Mucosa of descending colon (tissue), 3 donors: ENCODE results near the gene PKNOX2. TPM values are rescaled to one million over a fixed set of nuclear protein-coding genes. Genes with fewer than 3 reads are reported as not detected.
A peak's percentile ranks its signal among the peaks of the same experiment; 100 is the strongest.

Source experiments
- ATAC-seq: fragments of 200-7000 bp; cut with Tn5 transposase; one replicate; pipeline ENCODE4 v1.9.1; 2020; ENCODE audit warnings: mild to moderate bottlenecking, moderate library complexity
- DNase-seq, 3 donors: peaks; one replicate each; pipeline ENCODE4 v3.0.0-alpha.2; 2020
- H3K36me3 ChIP-seq: fragments of 200-600 bp; one replicate; pipeline ENCODE4 v1.8.0; 2021; ENCODE audit warnings: low read depth, mild to moderate bottlenecking
- H3K4me1 ChIP-seq: fragments of 200-600 bp; one replicate; pipeline ENCODE4 v1.8.0; 2021; ENCODE audit warnings: low read depth, mild to moderate bottlenecking
- H3K4me3 ChIP-seq: fragments of 200-600 bp; one replicate; pipeline ENCODE4 v1.8.0; 2021; ENCODE audit warnings: mild to moderate bottlenecking
- H3K9me3 ChIP-seq: fragments of 200-600 bp; one replicate; pipeline ENCODE4 v1.8.0; 2021; ENCODE audit warnings: mild to moderate bottlenecking
- CTCF ChIP-seq: fragments of 200-600 bp; IDR thresholded peaks from one replicate; pipeline ENCODE4 v1.8.0; 2022; ENCODE audit warnings: antibody characterized with exemption, mild to moderate bottlenecking
- intact Hi-C, 2 donors: fragments of 100-400 bp; cut with DNase I in 1 of 2; cut with micrococcal nuclease in 1 of 2; formaldehyde crosslinking; loops; one replicate each; pipeline versions ENCODE4 v1.11.0 to v1.11.1; 2022; cut with DNase I, micrococcal nuclease
- total RNA-seq, 3 donors: library from RNA; stranded (reverse); fragmentation: NEBNext Ultra II Directional in 2 of 3; extraction: Animal tissue kit (Norgen Biotek cat#: 25700) in 2 of 3; gene quantifications; one replicate each; pipeline versions ENCODE4 v1.2.1 to v1.2.4, GENCODE V29; 2021 to 2023
- donor health status: DM: no; HTN: no; CAD: no; lungs with moderate emphysema.
- donor health status: DM: no; HTN: no; CAD: no.
- donor health status: DM: no; HTN: yes; CAD: no.

The PKNOX2 gene
- total RNA-seq, 3 donors from 2014 or later, result 1.5 to 4.0 (median 1.9) TPM

GRCh38 chr11:125287491-125288210 lies 123.1 kb downstream of the PKNOX2 start:
- Histone ChIP-seq H3K36me3 (no peaks in the 10 kb centered on the region), H3K4me1 (no peaks in the 10 kb centered on the region), H3K4me3 (no peak overlapping the region), H3K9me3 (no peaks in the 10 kb centered on the region)
- intact Hi-C loops, result no loop called here
- ATAC-seq, result peak; percentile 31
- no peak for TF ChIP-seq CTCF
- peak in 1 of 3 donors; percentile 12 for DNase-seq

GRCh38 chr11:125289419-125290098 lies 125.0 kb downstream of the PKNOX2 start:
- Histone ChIP-seq H3K9me3 (no peaks in the 10 kb centered on the region), H3K4me1 (no peaks in the 10 kb centered on the region), H3K4me3 (no peak overlapping the region), H3K36me3 (no peaks in the 10 kb centered on the region)
- no peak for TF ChIP-seq CTCF
- ATAC-seq (no peak), DNase-seq (no peak)
- intact Hi-C loops, result no loop called here

GRCh38 chr11:125290263-125290662 lies 125.7 kb downstream of the PKNOX2 start:
- TF ChIP-seq CTCF, result no peak
- Histone ChIP-seq H3K4me1 (no peaks in the 10 kb centered on the region), H3K36me3 (no peaks in the 10 kb centered on the region), H3K9me3 (no peaks in the 10 kb centered on the region), H3K4me3 (no peak overlapping the region)
- ATAC-seq (no peak), DNase-seq (no peak)
- intact Hi-C loops, result no loop called here

- DNase-seq (no peak), ATAC-seq (no peak)
- no peak for TF ChIP-seq CTCF
- no peaks in the 10 kb centered on the region for H3K36me3 ChIP-seq
- intact Hi-C loops, result no loop called here
- no peak overlapping the region for H3K4me3 ChIP-seq
- no peaks in the 10 kb centered on the region for H3K4me1 ChIP-seq
- no peaks in the 10 kb centered on the region for H3K9me3 ChIP-seq
Observed at GRCh38 chr11:125292100-125292499, 127.5 kb downstream of the PKNOX2 start.

GRCh38 chr11:125293596-125293995 lies 129.0 kb downstream of the PKNOX2 start:
- Histone ChIP-seq H3K4me1 (no peaks in the 10 kb centered on the region), H3K4me3 (no peak overlapping the region), H3K36me3 (no peaks in the 10 kb centered on the region), H3K9me3 (no peaks in the 10 kb centered on the region)
- ATAC-seq, result no peak
- intact Hi-C loops, result no loop called here
- DNase-seq, result no peak
- TF ChIP-seq CTCF, result no peak
